Activated CD4-positive, alpha-beta T cell treated with anti-CD3 and anti-CD28 coated beads, Interleukin-2, Interleukin-4, amounts not matched to agents 100 ng/mL and 50 ng/mL, durations not matched to agents 16 hours and 8 hours (primary cell): ENCODE results near the gene KANSL1L.
"Not testable (repeated sequence)": the region's sequence is repeated elsewhere in the genome, so short reads cannot be mapped to it uniquely, and the experiment has no call there.

ENCODE experiments used
- DNase-seq: peaks from one replicate; pipeline ENCODE4 v3.0.0-alpha.2; 2020; ENCODE audit warnings: low spot score

The KANSL1L gene, protein sequence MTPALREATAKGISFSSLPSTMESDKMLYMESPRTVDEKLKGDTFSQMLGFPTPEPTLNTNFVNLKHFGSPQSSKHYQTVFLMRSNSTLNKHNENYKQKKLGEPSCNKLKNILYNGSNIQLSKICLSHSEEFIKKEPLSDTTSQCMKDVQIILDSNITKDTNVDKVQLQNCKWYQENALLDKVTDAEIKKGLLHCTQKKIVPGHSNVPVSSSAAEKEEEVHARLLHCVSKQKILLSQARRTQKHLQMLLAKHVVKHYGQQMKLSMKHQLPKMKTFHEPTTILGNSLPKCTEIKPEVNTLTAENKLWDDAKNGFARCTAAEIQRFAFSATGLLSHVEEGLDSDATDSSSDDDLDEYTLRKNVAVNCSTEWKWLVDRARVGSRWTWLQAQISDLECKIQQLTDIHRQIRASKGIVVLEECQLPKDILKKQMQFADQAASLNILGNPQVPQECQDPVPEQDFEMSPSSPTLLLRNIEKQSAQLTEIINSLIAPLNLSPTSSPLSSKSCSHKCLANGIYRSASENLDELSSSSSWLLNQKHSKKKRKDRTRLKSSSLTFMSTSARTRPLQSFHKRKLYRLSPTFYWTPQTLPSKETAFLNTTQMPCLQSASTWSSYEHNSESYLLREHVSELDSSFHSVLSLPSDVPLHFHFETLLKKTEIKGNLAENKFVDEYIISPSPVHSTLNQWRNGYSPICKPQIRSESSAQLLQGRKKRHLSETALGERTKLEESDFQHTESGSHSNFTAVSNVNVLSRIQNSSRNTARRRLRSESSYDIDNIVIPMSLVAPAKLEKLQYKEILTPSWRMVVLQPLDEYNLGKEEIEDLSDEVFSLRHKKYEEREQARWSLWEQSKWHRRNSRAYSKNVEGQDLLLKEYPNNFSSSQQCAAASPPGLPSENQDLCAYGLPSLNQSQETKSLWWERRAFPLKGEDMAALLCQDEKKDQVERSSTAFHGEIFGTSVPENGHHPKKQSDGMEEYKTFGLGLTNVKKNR

DNA sequence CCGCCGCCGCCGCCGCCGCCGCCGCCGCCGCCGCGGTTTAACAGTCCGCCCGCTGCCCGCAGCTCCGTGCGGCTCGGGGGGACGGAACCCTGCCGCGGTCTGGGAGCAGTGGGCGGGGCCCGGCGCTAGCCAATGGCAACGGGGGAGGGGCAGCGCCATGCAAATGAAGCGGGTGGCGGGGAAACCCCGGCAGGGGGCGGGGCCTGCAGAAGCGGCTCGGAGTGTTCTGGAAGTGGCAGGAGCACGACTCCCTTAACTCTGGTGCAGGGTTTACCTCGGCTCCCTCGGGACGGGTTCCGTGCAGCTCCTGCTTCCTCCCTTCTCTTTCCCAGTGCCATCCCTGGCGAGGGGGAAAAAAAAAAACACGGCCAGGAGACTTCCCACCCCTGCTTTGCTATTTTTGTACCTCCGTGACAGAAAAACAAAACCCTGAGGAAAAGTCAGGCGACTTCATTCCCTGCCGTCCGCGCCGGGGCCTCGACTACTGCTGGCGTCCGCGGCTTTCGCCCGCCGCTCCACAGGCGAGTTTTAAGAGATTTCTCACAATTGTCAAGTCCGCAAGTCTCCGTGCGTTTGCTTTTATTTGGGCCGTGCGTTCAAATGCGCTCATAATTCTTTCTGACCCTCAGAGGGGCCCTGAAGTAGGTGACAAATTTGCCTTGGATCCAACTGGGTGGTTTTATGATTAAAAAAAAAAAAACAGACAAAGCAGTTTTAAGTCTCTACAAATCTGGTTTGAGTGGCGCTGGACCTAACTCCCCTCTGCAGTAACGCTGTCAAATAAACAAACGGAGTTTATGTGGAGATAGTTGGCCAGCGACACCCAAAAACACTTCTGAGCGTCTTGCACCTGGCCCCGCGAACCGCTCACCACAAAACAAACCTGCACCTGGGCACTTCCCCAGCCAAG lies at the start of gene KANSL1L:
Gene KANSL1L (minus strand): TSS at position 101 of the 910 bp plus-strand sequence. CDS start 16,827 bp downstream, outside the sequence.
- DNase-seq: peak; percentile 95

DNA sequence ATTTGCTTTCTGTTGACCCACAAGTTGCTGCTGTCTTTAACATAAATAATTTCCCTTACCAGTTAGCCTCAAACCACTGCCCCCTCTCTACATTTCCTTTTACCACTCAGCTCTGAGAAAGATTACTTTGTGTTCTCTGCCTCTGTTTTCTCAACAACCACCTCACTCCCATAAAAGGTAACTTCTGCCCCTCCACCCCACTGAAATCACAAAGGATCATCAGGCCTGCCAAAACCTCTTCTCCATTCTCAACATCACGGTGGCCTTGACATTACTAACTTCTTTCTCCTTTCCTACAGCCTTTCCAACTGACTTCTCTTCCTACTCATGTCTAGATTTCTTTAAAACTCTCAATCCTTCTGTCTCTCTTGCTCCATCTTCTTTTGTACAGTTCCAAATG lies 43.9 kb upstream of the KANSL1L start:
- no peak for DNase-seq

DNA sequence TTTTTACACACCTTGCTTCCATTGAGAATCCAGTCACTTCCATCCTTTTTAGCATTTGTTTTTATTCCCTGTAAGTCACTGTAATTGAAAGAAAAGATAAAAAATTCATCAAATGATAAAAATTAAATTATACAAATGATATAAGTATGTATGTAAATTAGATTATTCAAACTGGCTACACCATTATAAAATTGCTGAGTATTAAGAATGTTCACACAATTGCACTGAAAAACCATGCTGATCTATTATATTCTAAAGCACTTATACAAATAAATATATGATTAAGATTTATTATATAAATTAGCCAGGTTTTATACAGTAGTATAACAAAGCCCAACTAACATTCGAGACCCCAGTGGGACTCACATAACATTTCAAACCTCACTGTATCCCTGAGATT lies 39.0 kb upstream of the KANSL1L start:
- no peak for DNase-seq

DNA sequence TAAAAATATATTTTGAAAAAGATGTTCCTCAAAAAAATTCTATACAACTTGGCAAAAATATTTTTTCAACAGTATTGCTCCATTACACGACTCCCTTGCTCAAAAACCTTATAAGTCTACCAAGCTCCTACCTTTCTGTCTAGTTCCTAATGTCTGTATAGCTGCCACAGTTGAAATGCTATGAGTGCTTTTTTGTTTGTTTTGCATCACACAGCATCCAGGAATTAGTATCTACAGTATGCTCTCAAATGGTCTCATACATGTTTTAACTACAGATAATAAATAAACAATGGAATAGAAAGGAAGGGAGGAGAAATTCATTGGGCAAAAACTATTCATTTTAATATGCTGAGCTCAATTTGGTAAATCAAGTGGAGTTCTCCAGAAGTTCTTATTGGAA lies 36.7 kb upstream of the KANSL1L start:
- DNase-seq: no peak

DNA sequence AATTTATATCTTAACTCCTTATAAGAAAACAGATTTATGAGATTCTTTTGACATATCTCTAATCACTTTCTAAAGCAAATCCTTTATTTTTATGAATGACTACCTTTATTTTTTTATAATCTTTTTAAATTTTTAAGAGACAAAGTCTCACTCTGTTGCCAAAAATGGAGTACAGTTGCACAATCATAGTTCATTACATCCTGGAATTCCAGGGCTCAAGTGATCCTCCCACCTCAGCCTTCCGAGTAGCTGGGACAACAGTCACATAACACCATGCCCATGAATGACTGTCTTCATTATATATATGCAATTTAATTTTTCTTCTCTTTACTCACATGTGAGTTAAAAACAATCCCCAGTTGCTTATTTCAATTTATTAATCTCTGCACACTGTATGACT lies 32.3 kb upstream of the KANSL1L start:
- no peak for DNase-seq

DNA sequence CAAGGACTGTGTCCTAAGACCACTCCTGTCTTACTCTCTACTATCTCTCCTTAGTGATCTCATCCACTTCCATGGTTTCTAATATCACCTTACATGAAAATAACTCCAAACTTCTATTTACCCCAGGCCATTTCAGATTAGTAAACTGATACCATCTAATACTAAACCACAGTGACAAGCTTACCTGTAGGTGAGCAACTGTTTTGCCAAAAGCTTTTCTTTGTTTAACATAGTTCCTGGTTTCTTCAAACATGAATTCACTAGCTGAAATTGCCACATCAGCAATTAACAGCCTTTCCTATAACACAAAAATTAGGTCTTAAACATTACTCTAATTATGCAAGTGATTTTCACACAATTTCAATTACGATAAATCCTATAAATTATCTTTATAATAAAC lies 31.9 kb upstream of the KANSL1L start:
- DNase-seq: no peak

DNA sequence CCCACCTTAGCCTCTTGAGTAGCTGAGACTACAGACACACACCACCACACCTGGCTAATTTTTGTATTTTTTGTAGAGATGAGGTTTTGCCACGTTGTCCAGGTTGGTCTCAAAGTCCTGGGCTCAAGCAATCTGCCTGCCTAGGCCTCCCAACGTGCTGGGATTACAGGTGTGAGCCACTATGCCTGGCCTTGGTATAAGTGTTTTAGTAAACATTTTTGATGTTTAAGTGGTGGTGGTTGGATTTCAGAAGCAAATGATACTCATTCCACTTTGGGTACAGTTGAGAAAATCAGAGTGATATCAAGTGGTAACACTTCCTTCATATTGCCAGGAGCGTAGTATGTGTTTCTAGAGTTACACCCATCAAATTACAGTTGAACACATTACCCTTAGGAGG lies 28.6 kb upstream of the KANSL1L start:
- DNase-seq: no peak

DNA sequence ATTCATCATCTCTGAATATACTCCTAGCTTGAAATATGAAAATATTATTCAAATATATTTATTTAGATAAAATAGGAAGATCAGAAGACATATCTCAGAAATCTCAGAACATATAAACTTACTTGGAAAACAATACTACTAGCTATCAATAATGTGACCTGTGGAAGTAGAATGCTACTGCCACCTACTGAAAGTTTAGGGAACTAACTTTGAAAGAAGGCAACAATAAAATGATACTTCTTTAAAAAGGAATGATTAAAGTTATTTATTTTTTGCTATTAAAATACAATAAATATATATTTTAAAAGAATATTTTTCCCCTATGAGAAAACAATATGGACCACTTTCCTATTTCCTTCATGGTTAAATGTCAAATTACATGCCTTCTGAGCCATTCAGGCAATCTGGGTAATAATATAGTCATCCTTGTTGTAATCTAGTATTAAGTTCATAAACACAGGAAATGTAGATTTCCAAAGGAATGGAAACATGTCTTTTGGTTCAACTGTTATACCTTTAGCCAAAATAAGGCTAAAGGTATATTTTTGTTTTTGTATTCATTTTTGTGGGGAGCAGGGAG lies 28.1 kb upstream of the KANSL1L start:
- DNase-seq: peak; percentile 24

DNA sequence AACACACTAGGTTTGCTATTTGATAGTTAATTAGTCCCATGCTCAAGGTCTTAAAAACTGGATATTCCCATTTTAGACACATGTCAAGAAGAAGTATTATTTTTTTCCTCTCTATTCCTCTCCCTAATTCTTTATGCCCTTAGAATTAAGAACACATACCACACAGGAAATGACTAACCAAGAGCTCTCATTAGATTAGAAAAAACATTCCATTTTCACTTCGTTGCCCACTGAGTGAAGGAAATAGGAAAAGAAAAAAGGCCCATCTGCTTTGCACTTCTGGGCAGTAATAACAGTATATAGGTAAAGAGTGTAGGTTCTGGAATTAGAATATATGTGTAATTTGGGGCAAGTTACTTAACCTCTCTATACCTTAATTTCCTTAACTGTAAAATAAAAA lies 27.1 kb upstream of the KANSL1L start:
- no peak for DNase-seq

DNA sequence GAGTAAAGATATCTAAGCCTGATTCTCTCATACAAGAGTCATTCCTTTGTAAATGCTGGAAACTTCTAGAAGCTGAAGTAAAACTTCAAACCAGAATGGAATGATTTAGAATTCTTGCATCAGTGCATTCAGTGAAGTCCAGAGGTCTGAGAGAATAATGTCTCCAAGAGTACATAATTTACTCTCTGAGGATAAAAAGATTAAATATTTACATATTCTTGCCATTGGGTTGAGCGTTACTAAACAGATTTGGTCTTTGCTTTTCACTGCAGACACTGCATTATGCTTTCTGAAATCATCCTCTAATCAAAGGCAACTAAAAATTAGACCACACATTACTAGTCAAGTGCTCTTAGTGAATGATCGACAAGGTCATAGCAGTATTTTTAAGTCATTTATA lies 26.5 kb upstream of the KANSL1L start:
- no peak for DNase-seq

DNA sequence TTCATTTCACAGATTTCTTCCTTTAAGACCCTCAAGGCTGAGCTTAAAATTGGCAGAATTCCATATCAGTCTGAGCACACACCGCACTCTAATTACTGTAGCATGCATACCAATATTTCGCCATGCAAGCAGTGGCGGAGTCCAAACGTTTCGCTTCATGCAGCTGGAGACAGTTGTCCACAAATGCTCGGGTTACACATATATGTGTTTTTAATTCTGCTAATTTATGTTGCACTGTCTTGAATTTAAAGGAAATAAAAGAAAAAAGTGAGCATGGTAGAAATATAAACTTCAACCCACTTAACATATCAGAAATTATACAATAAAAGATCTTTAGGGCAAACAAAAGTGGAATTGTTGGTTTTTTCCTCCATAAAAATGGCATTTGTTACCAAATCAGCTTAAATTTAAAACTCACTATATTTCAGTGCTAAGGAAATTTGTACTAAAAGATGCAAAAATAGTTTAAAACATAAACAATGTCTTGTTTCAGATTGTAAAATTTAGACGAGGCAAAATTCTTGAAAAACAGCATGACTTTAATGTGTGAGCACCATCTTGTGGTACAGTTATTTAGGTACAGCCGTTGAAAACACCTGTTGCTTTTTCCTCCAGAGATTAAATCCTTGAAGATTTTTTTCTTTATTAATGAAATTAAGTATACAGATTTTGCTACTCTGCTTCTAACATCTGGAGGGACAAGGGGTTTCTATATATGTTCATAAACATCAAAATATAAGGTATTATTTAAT lies 24.1 kb upstream of the KANSL1L start:
- DNase-seq: peak; percentile 37

DNA sequence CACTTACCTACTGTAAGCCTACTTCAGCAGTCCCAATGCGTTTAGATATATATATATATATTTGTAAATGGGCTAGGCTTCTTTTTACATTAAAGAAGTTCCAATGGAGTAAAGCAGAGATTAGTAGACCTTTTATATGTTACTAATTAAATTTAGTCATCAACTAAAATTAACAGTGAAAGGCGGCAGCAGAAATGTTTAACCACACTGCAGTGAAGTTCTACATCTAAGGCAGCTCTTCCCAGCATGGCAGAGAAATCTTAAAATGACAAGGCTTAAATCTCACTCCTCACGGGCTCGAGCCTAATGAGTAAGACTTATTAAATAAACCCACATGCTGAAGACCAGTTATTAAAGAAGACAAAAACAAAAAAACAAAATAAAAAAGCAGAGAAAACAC lies 19.1 kb upstream of the KANSL1L start:
- no peak for DNase-seq

DNA sequence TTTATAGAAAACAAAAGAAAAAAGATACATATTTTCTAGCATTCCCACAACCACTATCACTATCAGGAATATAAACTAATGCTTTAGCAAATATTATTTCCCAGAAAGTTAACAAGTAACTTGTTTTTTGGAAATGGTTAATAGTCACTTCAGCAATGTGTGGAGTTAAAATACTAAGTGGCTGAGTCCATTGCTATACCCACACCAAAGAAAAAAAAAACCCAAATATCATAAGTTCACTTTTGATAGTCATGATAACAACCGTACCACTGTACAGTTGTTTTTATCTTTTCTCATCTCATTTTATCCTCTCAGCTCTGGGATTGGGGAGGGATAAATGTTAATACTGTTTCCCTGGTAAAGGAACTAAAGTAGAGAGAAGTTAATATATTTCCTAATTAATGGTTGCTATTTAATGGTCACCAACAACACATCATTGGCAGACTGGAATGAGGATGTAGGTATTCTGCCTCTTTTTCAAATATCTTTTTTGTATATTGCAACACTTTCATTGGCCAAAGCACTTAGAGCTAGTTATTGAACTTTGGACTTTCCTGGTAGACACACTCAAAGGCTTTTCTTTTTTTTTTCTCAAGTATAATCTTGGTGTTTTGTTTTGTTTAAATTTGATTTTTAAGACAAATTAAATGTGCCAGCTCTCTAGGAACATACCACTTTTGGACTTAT lies 18.4 kb upstream of the KANSL1L start:
- DNase-seq: no peak

DNA sequence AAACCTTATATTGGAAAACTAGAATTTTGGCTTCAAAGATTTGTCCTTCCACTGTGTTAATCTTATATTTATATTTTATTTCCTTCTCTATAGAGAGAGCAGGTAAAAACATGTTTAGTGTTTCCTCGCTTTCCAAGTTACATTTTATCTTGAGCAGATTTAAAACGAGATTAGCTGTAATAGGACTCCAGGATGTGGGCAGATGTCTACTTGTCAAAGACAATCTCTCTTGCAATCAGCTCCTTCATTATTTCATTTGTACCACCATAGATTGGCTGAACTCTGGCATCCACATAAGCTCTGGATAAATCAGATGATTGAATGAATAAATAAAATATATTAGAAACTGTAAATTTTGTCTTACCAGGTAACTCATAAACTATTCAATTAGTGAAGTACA lies 17.5 kb upstream of the KANSL1L start:
- DNase-seq: no peak

DNA sequence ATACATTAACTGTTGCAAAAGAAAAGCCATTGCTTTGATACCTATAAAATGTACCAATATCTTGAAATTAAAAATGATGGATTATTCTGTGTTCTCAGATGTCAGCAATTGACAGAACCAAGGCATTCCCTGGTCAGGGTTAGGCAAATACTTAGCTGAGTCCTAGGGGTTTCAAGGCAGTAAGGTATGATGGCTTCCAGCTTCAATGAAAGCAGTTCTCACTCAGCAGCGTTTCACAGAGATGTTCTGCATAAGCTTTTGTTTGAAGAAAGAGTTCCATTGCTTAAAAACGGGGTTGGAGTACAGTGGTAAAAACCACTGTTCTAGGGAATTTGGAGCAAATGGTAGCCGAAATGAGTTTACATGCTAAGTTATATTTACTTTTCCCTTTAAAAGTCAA lies 17.0 kb upstream of the KANSL1L start:
- no peak for DNase-seq

DNA sequence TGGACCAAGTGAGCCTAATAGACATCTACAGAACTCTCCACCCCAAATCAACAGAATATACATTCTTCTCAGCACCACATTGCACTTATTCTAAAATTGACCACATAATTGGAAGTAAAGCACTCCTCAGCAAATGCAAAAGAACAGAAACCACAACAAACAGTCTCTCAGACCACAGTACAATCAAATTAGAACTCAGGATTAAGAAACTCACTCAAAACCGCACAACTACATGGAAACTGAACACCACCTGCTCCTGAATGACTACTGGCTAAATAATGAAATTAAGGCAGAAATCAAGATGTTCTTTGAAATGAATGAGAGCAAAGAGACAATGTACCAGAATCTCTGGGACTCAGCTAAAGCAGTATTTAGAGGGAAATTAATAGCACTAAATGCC lies 12.7 kb upstream of the KANSL1L start:
- peak; percentile 25 for DNase-seq

DNA sequence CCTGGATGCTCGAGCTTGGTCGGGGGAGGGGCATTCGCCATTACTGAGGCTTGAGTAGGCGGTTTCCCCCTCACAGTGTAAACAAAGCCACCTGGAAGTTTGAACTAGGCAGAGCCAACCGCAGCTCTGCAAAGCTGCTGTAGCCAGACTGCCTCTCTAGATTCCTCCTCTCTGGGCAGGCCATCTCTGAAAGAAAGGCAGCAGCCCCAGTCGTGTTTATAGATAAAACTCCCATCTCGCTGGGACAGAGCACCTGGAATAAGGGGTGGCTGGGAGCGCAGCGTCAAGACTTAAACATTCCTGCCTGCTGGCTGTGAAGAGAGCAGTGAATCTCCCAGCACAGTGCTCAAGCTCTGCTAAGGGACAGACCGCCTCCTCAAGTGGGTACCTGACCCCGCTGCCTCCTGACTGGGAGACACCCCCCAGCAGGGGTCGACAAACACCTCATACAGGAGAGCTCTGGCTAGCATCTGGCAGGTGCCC lies 10.4 kb upstream of the KANSL1L start:
- DNase-seq: not testable (repeated sequence)

DNA sequence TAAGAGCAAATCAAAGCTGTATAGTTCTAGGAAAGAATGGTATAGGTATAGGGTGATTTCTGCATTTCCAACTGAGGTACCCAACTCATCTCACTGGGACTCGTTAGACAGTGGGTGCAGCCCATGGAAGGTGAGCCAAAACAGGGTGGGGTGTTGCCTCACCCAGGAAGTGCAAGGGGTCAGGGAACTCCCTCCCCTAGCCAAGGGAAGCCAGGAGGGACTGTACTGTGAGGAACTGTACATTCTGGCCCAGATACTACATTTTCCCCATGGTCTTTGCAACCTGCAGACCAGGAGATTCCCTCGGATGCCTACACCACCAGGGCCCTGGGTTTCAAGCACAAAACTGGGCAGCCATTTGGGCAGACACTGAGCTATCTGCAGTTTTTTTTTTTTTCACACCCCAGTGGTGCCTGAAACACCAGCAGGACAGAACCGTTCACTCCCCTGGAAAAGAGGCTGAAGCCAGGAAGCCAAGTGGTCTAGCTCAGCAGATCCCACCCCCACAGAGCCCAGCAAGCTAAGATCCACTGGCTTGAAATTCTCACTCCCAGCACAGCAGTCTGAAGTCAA lies 9.9 kb upstream of the KANSL1L start:
- DNase-seq: not testable (repeated sequence)

DNA sequence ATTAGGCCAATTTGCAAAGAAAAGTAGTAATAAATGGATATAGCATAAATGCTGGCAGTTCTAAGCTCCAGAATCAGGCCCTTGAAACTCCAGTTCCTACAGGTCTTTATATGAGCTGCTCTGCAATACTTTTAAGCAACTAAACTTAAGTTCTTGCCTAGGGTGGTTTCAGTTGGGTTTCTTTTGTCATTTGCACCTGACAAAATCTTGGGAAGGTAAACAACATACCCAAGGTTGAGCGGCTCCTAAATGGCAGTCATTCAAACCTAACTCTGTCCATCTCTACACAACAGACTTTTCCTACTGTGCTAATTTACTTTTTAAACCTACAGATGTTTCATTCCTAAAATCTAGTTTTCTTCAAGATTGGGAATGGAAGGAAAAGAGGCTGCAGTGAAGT lies 9.3 kb upstream of the KANSL1L start:
- no peak for DNase-seq
